GM10266 (cell line): ENCODE measurements around the gene CMIP.
"Not testable (repeated sequence)": the region's sequence is repeated elsewhere in the genome, so short reads cannot be mapped to it uniquely, and the experiment has no call there.

Experiments
- DNase-seq: peaks from one replicate; pipeline ENCODE4 v3.0.0; 2012; ENCODE audit errors: extremely low spot score
- TF ChIP-seq, protein P1 (sequence below): IDR thresholded peaks from 2 replicates; pipeline ENCODE4 v1.5.1; 2012; ENCODE audit warnings: mild to moderate bottlenecking, low read depth; ENCODE audit not compliant: control insufficient read depth, insufficient read depth; ENCODE audit errors: missing control alignments

Gene CMIP

DNA sequence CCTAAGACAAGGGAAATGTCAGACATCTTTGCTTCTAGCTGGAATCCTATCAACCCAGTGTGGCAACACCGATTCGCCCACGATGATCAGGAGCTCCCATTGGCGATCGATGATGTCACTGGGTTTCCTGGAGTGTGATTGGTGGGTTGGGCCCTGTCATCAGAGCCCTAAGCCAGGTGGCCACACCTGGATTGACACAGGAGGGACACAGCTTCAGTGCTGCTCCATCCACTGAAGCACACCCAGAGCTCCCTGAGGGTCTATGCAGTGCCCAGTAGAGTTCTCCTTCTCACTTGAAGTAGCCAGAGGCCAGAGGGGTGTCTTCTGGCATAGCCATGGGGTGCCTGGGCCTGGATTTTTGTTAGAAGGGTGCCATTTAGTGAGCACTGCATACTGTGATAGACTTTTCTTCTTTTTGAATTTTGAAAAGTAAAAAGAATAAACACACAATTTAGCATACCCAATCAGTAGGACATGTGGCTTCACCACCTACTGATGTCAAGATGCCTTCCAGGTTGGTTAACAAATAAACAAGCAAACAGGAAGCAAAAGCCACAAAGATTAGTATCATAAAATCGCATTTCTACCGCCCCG, 77.6 kb downstream of the CMIP start:
- no peak for DNase-seq
- TF ChIP-seq, protein P1, sequence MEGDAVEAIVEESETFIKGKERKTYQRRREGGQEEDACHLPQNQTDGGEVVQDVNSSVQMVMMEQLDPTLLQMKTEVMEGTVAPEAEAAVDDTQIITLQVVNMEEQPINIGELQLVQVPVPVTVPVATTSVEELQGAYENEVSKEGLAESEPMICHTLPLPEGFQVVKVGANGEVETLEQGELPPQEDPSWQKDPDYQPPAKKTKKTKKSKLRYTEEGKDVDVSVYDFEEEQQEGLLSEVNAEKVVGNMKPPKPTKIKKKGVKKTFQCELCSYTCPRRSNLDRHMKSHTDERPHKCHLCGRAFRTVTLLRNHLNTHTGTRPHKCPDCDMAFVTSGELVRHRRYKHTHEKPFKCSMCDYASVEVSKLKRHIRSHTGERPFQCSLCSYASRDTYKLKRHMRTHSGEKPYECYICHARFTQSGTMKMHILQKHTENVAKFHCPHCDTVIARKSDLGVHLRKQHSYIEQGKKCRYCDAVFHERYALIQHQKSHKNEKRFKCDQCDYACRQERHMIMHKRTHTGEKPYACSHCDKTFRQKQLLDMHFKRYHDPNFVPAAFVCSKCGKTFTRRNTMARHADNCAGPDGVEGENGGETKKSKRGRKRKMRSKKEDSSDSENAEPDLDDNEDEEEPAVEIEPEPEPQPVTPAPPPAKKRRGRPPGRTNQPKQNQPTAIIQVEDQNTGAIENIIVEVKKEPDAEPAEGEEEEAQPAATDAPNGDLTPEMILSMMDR, result no peak

DNA sequence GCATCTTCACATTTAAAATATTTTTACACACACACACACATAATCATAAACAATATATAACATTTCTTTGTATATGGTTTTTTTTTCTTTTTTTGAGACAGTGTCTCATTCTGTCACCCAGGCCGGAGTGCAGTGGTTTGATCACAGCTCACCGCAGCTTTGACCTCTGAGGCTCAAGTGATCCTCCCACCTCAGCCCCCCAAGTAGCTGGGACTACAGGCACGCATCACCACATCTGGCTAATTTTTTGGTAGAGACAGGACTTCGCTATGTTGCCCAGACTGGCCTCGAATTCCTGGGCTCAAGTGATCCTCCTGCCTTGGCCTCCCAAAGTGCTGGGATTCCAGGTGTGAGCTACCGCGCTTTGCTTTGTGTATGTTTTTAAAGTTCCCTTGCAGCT, 78.2 kb downstream of the CMIP start:
- not testable (repeated sequence) for DNase-seq

DNA sequence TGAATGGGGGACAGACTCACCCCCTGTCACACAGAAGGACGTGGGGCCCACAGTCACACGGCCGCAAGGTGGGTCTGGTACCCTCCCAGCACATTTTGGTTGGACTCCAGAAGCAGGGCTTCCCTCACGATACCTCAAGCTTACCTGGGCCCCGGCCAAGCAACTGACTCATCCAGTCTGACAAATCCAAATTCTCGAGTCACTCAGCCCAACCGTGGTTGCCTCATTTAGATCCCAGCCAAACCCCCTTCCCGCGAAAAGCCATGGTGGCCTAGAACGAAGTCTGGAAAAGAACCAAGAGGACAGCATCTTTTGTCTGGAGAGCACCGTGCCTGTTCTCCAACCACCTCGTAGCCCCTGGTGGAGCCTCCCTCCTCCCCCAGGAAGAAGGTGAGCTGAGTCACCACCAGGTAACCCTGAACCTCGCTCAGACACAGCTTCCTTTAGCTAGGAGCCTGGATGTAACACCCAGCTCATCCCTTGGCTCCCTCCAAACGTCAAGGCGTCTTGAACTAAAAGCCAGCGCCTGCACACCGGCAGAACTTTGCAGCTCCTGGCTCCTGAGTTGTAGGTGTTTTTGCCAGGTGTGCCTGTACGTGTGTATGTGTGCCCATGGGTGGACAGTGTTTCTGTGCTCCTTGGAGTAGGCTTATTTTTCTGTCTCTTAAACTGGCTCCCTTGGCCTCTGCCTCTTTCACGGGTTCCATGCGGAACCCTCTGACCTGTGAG, 78.9 kb downstream of the CMIP start:
- TF ChIP-seq, protein P1, result no peak
- no peak for DNase-seq

DNA sequence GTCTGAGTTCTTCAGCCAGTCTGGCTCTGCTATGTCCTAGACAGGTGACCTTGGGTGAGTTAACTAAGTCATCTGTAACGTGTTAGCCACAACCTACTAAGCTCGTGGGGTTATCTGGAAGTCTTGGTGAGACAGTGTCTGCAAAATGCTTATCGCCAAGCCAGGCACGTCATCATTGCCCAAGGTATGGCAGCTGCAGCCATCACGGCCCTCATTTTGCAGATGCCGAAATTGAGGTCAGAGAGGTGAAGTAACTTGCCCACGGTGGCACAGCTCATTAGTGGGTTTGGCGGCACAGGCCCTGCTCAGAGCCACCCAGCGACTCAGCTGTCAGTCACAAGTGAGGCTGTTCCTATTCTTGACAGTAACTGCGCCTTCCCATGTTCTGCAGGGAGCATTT, 79.8 kb downstream of the CMIP start:
- TF ChIP-seq, protein P1, result no peak

DNA sequence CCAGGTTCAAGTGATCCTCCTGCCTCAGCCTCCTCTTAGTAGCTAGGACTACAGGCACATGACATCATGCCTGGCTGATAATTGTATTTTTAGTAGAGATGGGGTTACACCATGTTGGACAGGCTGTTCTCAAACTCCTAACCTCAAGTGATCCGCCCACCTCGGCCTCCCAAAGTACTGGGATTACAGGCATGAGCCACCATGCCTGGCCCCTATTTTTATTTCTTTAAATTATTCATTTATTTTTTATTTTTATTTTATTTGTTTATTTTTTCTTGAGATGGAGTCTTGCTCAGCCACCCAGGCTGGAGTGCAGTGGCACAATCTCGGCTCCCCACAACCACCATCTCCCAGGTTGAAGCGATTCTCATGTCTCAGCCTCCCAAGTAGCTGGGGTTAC, 80.3 kb downstream of the CMIP start:
- not testable (repeated sequence) for DNase-seq

More for the DNA sequence above, 79.8 kb downstream of the CMIP start:
- DNase-seq, result no peak

DNA sequence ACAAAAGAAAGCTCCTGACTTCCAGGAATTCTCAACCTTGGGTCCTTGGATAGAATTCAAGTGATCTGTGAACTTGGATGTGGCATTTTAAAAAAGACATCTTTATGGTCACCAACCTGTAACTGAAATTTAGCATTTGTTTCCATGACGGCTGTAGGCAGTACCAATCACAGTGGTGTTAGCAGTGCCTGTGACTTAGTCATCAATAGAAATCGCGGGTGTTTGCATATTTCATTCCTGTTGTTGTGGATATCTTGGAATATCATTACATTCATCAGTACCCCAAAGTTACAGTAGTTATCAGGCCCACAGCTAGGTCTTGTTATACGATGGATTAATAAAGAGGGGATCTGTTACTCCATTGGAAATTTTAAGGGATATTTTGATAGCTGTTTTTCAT, 81.6 kb downstream of the CMIP start:
- DNase-seq, result no peak
- TF ChIP-seq, protein P1, result no peak

DNA sequence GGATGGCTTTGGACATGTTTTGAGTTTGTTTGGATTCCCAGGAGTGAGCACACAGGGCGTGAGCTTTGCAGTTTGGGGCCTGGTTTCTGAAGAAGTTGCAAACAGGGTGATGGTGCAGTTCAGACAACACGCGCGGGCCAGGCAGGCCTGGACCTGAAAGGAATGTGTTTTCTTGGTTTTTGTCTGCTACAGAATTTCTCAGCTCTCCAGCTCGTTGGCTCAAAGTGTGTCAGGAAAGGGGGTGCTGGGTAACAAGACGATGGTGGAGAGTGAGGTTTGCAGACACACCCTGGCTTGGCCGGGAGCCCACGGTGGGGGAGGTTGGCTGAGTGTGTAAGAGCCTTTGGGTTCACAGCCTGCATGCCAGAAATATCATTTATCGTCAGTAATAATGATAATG, 82.3 kb downstream of the CMIP start:
- DNase-seq, result no peak

DNA sequence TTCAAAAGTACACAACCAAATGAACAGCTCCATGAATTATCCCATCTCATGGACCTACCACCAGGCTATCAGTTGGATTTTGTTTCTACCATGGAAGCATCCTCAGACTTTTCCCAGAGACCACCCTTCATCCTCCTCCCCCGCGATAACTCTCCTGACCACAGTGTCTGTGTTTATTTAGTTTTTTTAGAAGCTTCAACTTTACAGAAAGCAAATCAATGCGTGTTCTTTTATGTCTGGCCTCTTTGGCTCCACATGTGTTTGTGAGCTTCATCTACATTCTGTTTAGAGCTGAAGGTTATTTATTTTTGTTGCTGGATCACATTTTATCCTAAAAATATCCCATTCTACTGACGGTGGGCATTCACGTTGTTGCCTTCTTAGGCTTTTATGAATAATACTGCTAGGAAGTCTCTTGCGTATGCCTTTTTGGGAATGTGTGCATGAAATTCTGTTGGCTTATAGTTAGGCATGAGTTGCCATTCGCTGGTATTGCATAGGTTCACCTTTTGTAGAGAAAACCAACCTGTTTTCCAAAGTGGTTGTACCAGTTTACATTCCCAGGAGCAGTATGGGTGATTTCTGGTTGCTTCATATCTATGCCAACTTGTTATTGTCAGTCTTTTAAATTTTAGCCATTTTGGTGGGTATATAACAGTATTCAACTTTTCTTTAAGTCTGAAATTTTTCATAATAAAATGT, 83.0 kb downstream of the CMIP start:
- TF ChIP-seq, protein P1, result no peak
- DNase-seq, result no peak

More for the DNA sequence above, 82.3 kb downstream of the CMIP start:
- TF ChIP-seq, protein P1, result no peak
